ENCODE data around the gene ADAD1.
"Not testable (repeated sequence)": the region's sequence is repeated elsewhere in the genome, so short reads cannot be mapped to it uniquely, and the experiment has no call there.

The ADAD1 gene

GRCh38 chr4:122378711-122379110 lies at the start of gene ADAD1:
Gene ADAD1 (plus strand): TSS chr4:122379011. CDS start chr4:122380070, 1,059 bp downstream.
- no peak for DNase-seq

- no peak for DNase-seq
Observed at GRCh38 chr4:122329876-122330565, 48.8 kb upstream of the ADAD1 start.

DNA sequence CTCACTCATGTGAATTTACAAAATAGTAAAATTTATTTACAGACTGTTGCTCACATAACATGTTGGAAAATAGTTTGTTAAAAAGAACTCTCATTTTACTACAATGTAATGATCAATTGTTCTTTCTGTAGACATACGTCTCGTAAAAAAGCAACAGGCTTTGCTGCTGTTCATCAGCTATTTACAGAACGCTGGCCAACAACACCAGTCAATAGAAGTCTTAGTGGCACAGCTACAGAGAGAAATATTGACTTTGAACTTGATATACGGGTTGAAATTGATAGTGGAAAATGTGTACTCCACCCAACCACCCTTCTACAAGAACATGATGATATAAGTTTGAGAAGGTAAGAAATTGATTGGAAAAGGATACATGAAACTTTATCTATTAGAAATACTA lies 47.6 kb upstream of the ADAD1 start:
- DNase-seq = no peak

- no peak for DNase-seq
Observed at GRCh38 chr4:122334828-122335227, 44.0 kb upstream of the ADAD1 start.

DNA sequence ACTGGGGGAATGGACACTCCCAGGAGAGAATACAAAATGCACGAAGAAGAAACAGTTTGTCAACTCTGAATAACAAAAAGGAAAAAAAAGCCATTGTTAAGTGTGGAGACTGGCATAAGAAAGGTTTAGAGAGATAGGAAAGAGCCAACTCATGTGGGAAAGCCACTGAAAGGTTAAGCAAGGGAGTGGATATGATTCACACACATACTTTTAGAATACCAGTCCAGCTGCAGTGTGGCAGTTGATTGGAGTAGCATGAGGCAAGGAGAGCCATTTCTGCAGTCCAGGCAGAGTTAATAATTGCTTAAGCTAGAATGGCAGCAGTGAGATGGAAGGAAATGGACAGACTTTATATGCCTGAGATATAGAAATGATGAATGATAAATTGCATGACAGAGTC lies 36.9 kb upstream of the ADAD1 start:
- DNase-seq = no peak

DNA sequence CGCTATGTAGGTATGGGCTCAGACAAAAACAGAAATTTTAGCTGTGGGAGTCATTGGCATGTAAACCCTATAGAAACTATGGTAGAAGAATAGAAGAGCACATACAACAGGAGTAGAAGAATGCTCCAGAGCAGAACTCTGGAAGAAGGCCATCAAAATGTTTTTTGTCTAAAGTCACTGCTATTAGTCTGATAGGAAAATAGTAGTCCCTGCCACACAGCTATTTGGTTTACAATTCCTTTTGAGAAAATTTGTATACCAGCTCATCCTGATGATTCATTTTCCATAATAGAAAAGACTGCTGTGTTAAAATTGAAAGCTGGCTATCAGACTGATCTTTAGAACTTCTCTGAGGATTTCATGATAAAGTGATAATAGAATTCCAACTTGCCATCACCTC lies 32.8 kb upstream of the ADAD1 start:
- DNase-seq = no peak

DNA sequence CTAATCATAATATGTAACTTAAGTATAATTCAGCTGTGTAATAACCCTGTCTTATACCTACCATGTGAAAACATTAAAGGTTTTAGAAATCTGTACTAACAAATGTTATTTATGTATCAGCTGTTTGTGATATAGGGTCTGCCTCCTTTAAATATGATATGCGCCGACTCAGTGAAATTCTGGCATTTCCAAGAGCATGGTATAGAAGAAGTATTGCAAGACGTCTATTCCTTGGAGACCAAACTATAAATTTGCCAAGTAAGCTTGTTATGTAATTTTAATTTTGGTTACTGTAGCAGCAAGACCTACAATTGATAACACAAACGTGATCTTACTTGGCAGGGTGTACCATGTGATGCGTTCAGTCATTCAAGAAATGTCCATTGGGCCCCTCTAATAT lies 32.3 kb upstream of the ADAD1 start:
- DNase-seq = no peak

GRCh38 chr4:122356317-122356808 lies 22.4 kb upstream of the ADAD1 start:
- no peak for DNase-seq

- no peak for DNase-seq
Observed at GRCh38 chr4:122360754-122361153, 18.1 kb upstream of the ADAD1 start.

GRCh38 chr4:122364700-122365404 lies 14.0 kb upstream of the ADAD1 start:
- DNase-seq = peak in 1 of 2 donors; percentile 8

GRCh38 chr4:122368786-122369185 lies 10.0 kb upstream of the ADAD1 start:
- not testable (repeated sequence) for DNase-seq

DNA sequence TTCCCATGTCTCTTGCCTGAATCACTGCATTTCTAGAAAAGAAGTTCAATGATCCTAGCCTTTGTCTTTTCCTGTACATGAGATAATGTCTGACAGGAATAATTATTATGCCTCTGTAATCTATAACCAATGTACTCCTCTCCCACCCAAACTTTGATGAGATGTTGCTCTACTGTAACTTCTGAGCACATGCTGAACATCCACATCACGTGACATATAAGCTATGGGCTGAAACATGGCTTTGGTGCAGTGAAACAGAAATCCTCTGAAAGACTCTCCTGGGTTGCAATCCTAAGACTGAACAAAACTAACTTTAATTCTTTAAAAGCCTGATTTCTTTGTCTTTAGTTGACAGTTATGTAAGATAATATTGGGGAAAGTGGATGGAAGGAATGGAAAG lies 1.5 kb upstream of the ADAD1 start:
- no peak for DNase-seq

GRCh38 chr4:122379239-122379638 lies 428 bp downstream of the ADAD1 start:
- DNase-seq = no peak

- DNase-seq = no peak
Observed at GRCh38 chr4:122383341-122383740, 4.5 kb downstream of the ADAD1 start.

GRCh38 chr4:122384245-122384644 lies 5.4 kb downstream of the ADAD1 start:
- DNase-seq = no peak

GRCh38 chr4:122393276-122393675 lies 14.5 kb downstream of the ADAD1 start:
- no peak for DNase-seq

DNA sequence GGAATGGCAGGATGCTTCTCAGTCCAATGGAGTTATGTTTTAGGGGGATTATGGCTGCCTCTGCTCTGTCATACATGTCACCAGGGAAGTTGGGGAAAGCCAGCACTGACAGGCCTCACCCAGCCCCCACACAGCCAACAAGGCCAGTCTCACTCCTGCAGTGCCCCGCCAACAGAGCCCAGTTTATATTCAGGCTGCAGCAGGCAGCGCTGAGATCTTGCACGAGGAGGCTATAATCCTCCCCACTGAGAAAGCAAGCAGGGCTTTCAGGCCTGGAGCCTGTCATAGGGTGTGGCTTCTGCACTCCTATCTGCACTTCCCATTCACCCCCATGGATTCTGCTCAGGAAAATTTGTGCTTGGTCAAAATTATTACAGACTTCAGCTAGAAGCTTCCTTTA lies 25.1 kb downstream of the ADAD1 start:
- no peak for DNase-seq

DNA sequence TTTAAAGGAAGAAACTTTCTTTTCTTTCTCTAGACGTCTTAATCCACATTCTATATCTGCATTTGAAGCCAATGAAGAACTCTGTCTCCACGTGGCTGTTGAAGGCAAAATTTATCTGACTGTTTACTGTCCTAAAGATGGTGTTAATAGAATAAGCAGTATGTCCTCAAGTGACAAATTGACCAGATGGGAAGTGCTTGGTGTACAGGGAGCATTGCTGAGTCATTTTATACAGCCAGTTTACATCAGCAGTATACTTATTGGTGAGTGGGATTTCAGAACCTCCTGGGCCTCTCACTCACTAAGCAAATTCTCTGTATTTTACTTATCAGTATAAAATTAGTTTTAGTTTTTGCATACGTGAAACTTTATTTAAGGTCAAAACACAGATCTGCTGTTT lies 33.7 kb downstream of the ADAD1 start:
- no peak for DNase-seq

DNA sequence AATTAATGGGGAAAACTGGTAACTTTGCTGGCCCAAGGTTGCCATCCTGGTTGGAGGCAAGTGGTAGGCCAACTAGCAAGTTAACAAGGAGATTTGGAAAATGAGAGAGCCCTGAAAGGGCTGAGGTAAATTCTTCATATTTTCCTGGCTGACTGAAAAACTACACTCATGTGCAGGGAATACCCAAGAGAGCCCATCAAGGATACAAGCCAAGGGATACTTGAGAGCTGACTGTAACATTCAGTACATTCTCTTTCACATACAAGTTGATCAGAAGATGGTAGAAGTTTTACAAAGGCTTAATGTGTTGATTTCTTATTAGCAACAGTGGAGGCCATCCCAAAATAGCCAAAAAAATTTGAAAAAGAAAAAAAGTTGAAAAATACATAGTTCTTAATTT lies 44.4 kb downstream of the ADAD1 start:
- DNase-seq = no peak

DNA sequence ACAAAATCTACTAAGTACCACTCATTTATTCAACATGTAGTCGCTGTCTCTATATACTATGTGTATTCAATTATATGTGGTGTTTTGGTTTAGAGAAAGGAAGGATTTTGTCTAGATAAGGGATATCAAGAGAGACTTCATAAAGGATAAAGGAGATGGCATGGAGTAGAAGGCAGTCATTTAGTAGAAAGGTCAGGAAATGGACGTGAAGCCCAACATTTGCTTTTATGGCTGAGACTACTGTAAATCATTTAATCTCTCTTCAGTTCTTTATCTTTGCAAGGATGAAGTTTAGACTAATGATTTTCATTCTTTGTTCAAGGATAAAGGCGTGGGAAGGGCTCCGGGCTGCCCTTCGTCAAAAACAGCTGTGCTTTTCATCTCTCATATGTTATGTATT lies 52.5 kb downstream of the ADAD1 start:
- no peak for DNase-seq

- DNase-seq = peak in 1 of 2 donors; percentile 17
Observed at GRCh38 chr4:122434285-122434684, 55.5 kb downstream of the ADAD1 start.

DNA sequence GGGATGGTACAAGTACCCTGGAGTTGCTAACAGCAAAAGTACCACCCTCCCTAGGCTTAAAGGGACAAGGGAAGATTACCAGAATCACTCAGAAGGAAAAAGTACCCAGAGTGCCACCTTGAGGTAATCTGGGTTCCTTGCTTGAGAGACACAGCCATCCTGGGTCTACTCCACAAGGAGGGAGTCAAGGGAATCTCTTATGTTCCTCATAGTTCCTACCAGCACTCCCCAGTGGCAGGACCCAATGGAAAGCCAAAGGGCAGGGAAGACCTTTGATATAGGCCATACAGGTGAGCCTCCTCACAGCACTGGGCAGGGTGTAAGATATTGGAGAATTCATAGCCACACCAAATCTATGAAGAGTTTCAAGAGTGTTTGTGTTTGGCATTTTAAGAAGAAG lies 72.0 kb downstream of the ADAD1 start:
- DNase-seq = peak in 1 of 2 donors; percentile 26

GRCh38 chr4:122453384-122453995 lies 74.7 kb downstream of the ADAD1 start:
- no peak for DNase-seq

Data from CD4-positive, alpha-beta T cell treated with Interleukin-1 beta for 1 hour (primary cell).